ENCODE results near the gene C1QL4. TPM values are rescaled to one million over a fixed set of nuclear protein-coding genes. Genes with fewer than 3 reads are reported as not detected.

The C1QL4 gene
- total RNA-seq, 6 experiments from 2014 or later = not detected

GRCh38 chr12:49338830-49339463 lies 2.0 kb upstream of the C1QL4 start:
- peaks cover 0 to 16% of the 10 kb centered on the region in 2 donors for H3K27me3 ChIP-seq
- WGBS (ENCODE audit: insufficient coverage, low coverage, low lambda C conversion rate, missing lambda C conversion rate) = 60% methylated on average over 2 of the region's 6 CpGs
- ATAC-seq = no peak
- no peak overlapping the region for H3K4me3 ChIP-seq
- H3K4me1 ChIP-seq = peaks cover 0 to 19% (median 7%) of the 10 kb centered on the region in 4 donors
- no peak overlapping the region for H3K27ac ChIP-seq
- peak in 1 of 3 donors; percentile 23 for DNase-seq
- no peak for TF ChIP-seq POLR2A (IDR thresholded peaks at IDR 0.05)
- TF ChIP-seq, protein P1, sequence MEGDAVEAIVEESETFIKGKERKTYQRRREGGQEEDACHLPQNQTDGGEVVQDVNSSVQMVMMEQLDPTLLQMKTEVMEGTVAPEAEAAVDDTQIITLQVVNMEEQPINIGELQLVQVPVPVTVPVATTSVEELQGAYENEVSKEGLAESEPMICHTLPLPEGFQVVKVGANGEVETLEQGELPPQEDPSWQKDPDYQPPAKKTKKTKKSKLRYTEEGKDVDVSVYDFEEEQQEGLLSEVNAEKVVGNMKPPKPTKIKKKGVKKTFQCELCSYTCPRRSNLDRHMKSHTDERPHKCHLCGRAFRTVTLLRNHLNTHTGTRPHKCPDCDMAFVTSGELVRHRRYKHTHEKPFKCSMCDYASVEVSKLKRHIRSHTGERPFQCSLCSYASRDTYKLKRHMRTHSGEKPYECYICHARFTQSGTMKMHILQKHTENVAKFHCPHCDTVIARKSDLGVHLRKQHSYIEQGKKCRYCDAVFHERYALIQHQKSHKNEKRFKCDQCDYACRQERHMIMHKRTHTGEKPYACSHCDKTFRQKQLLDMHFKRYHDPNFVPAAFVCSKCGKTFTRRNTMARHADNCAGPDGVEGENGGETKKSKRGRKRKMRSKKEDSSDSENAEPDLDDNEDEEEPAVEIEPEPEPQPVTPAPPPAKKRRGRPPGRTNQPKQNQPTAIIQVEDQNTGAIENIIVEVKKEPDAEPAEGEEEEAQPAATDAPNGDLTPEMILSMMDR (IDR thresholded peaks at IDR 0.05) = no peak
- no peaks in the 10 kb centered on the region for H3K9me3 ChIP-seq
- no peaks in the 10 kb centered on the region for H3K36me3 ChIP-seq
- intact Hi-C loops (cut with DNase I) = loop anchor here in 1 of 2 donors (10.0 kb wide), 1 partner anchor 176 kb away; no protein-coding TSS in a partner anchor

DNA sequence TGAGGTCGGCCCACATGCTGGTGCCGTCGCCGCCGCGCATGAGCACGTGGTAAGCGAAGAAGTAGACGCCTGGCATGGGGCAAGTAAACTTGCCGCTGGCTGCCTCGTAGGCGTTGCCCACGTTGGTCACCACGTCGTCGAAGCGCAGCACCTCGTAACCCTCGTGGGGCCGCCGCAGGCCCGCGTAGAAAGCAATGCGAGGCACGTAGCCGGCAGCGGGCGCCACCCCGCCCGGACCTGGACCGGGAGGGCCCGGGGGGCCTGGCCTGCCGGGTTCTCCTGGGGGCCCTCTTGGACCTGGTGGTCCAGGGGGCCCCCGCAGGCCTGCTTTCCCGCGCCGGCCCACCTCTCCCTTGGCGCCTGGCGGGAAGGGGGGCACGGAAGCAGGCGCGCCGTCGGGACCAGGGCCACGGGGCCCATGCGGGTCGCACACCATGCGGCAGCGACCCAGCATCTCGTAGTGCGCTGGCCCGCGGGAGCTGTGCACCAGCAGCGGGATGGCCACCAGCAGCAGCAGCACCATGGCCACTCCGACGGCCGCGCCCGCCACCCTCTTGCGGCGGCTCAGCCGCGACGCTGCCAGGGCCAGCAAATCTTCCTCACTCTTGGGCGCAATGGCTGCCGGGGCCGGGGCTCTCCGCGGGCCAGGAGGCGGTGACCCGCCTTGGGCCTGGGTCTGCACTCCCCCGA lies 888 bp downstream of the C1QL4 start:
- no CpG with 5 or more reads among the region's 72 CpGs for WGBS (ENCODE audit: insufficient coverage, low coverage, low lambda C conversion rate, missing lambda C conversion rate)
- ATAC-seq (no peak), DNase-seq (no peak)
- Histone ChIP-seq H3K9me3 (no peaks in the 10 kb centered on the region), H3K27me3 (peaks cover 0 to 21% of the 10 kb centered on the region in 2 donors), H3K27ac (no peak overlapping the region), H3K4me1 (peaks cover 0 to 7% (median 0%) of the 10 kb centered on the region in 4 donors), H3K4me3 (no peak overlapping the region), H3K36me3 (no peaks in the 10 kb centered on the region)
- TF ChIP-seq, protein P1 (IDR thresholded peaks at IDR 0.05) = no peak
- TF ChIP-seq POLR2A (IDR thresholded peaks at IDR 0.05) = no peak
- intact Hi-C loops (cut with DNase I) = loop anchor here in 1 of 2 donors (10.0 kb wide), 1 partner anchor 179 kb away; no protein-coding TSS in a partner anchor

GRCh38 chr12:49335118-49335954 lies 1.7 kb downstream of the C1QL4 start:
- H3K27ac ChIP-seq = no peak overlapping the region
- H3K9me3 ChIP-seq = no peaks in the 10 kb centered on the region
- peaks cover 0 to 21% of the 10 kb centered on the region in 2 donors for H3K27me3 ChIP-seq
- 68% methylated on average over 14 of the region's 16 CpGs for WGBS (ENCODE audit: insufficient coverage, low coverage, low lambda C conversion rate, missing lambda C conversion rate)
- DNase-seq (peak in 1 of 3 donors; percentile 24), ATAC-seq (no peak)
- TF ChIP-seq, protein P1 (IDR thresholded peaks at IDR 0.05) = no peak
- TF ChIP-seq POLR2A (IDR thresholded peaks at IDR 0.05) = no peak
- H3K4me3 ChIP-seq = no peak overlapping the region
- intact Hi-C loops (cut with DNase I) = loop anchor here in 1 of 2 donors (10.0 kb wide), 1 partner anchor 179 kb away; no protein-coding TSS in a partner anchor
- H3K36me3 ChIP-seq = no peaks in the 10 kb centered on the region
- H3K4me1 ChIP-seq = peaks cover 0 to 7% (median 0%) of the 10 kb centered on the region in 4 donors

DNA sequence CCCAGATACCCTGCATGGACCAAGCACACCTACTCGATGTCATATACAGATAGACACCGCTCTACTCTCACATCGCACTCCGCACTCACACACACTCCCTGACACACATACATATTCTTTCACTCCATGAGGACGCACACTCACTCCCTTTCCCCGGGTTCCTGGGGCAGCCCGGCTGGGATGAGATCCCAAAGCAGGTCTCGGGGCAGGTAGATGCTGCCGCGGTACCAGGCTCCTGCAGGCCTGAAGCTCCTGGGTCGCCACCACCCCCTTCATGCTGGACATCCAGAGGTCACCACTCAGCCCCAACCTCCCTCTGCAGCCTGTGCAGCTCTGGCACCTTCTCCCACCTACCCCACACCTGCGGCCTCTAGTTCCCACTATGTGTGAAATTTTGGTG lies 2.3 kb downstream of the C1QL4 start:
- H3K36me3 ChIP-seq = no peaks in the 10 kb centered on the region
- H3K9me3 ChIP-seq = no peaks in the 10 kb centered on the region
- H3K27me3 ChIP-seq = peaks cover 0 to 21% of the 10 kb centered on the region in 2 donors
- H3K4me1 ChIP-seq = peaks cover 0 to 7% (median 0%) of the 10 kb centered on the region in 4 donors
- no peak overlapping the region for H3K27ac ChIP-seq
- peak in 1 of 3 donors; percentile 35 for DNase-seq
- intact Hi-C loops (cut with DNase I) = loop anchor here in 1 of 2 donors (10.0 kb wide), 1 partner anchor 180 kb away; no protein-coding TSS in a partner anchor
- no peak overlapping the region for H3K4me3 ChIP-seq
- no peak for ATAC-seq
- no peak for TF ChIP-seq POLR2A (IDR thresholded peaks at IDR 0.05)
- WGBS (ENCODE audit: insufficient coverage, low coverage, low lambda C conversion rate, missing lambda C conversion rate) = 55% methylated on average over 12 of the region's 12 CpGs
